Activated naive CD4-positive, alpha-beta T cell treated with anti-CD3 and anti-CD28 coated beads, Interleukin-2, amount 10 ng/mL, durations not matched to agents 7 days and 5 days (primary cell): Measurements from ENCODE around the gene KCNJ15.
A peak's percentile ranks its signal among the peaks of the same experiment; 100 is the strongest.

ENCODE experiments used
- CTCF ChIA-PET: fragments of 350-600 bp; sonication (Branson Sonifier 250); formaldehyde crosslinking; loops from one replicate; lab custom pipeline; 2021; ENCODE audit warnings: antibody characterized with exemption; lab: Charles Lee
- DNase-seq: peaks from one replicate; pipeline ENCODE4 v3.0.0-alpha.2; 2020
- H3K27ac Mint-ChIP-seq: one replicate; pipeline ENCODE4 v1.8.0; 2021; ENCODE audit warnings: mild to moderate bottlenecking, moderate library complexity, mixed read lengths
- H3K27me3 Mint-ChIP-seq: one replicate; pipeline ENCODE4 v1.8.0; 2021; ENCODE audit warnings: mild to moderate bottlenecking, mixed read lengths
- H3K36me3 Mint-ChIP-seq: one replicate; pipeline ENCODE4 v1.8.0; 2021; ENCODE audit warnings: mixed read lengths
- H3K4me1 Mint-ChIP-seq: one replicate; pipeline ENCODE4 v1.8.0; 2021; ENCODE audit warnings: mixed read lengths
- H3K4me3 Mint-ChIP-seq: one replicate; pipeline ENCODE4 v1.8.0; 2021; ENCODE audit warnings: mild to moderate bottlenecking, moderate library complexity, mixed read lengths
- H3K9me3 Mint-ChIP-seq: one replicate; pipeline ENCODE4 v1.8.0; 2021; ENCODE audit warnings: mixed read lengths

KCNJ15 gene

DNA sequence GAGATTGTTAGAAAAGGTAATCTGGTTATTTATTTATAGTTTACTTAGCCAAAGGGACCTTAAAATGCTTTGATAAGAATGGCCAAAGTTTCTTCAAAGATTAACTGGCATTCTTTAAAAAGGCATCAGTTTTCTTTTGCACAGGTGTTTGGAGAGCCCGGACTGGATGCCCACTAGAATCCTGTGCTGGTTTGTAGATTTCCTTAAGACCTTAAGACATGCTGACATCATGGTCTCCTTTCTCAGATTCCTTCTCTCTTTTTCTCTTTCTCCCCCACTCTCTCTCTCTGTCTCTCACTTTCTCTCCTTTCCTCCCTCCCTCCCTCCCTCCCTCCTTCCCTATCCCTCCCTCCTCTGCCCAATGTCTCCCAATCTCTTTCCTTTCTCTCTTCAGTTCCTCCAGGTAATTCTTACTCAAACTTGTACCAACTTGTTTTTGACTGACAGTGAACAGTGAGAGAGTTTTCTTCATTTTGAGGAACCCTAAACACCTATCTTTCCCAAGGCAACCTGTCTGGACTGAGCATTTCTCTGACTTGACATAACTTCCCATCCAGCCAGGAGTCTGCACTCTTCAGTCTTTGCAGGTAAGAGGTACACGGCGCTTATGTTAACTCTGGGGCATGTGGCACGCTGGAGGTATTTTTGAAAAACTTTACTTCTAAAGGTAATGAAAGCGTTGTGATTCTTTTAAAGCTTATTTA, at the start of gene KCNJ15:
KCNJ15 (plus strand) TSS at position 393 of the 704 bp plus-strand sequence. CDS start 42,271 bp downstream, outside the sequence.
- CTCF ChIA-PET, result interaction anchor here (1.0 kb wide), 1 partner anchor 96 kb away, joined by 3 read pairs; no protein-coding TSS in a partner anchor
- no peaks in the 10 kb centered on the region for H3K4me1 Mint-ChIP-seq
- no peaks in the 10 kb centered on the region for H3K36me3 Mint-ChIP-seq
- H3K9me3 Mint-ChIP-seq, result no peaks in the 10 kb centered on the region
- peaks cover 35% of the 10 kb centered on the region for H3K27me3 Mint-ChIP-seq
- no peak within 1 kb of the TSS for H3K4me3 Mint-ChIP-seq
- no peak for DNase-seq
- H3K27ac Mint-ChIP-seq, result no peak within 1 kb of the TSS

DNA sequence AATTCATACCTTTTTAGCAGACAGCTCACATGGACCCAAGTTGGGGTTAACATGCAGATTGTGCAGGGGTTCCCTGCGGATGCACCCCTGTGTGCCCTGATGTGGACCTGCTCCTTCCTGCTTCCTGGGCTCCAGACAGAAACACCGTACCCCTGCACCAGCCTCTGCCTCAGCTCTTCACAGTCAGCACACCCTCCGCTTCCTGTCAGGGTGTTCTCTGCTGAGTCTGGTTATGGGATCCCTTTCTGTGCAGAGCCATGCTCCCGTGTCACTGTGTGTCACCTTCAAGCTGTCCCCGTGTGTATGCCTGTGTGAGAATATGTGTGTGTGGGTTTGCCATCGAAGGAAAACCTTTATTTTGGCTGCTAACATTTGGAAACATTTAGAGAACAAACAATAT, 48.7 kb upstream of the KCNJ15 start:
- H3K27ac Mint-ChIP-seq, result no peak overlapping the region
- peaks cover 4% of the 10 kb centered on the region for H3K4me1 Mint-ChIP-seq
- no peak for DNase-seq
- H3K36me3 Mint-ChIP-seq, result no peaks in the 10 kb centered on the region
- peaks cover 37% of the 10 kb centered on the region for H3K27me3 Mint-ChIP-seq
- H3K4me3 Mint-ChIP-seq, result no peak overlapping the region
- CTCF ChIA-PET, result interaction anchor here (1.2 to 2.2 kb wide), 5 partner anchors 10 to 148 kb away, joined by 3 to 13 read pairs (median 4); no protein-coding TSS in a partner anchor
- H3K9me3 Mint-ChIP-seq, result no peaks in the 10 kb centered on the region

- H3K9me3 Mint-ChIP-seq, result no peaks in the 10 kb centered on the region
- H3K27me3 Mint-ChIP-seq, result peaks cover 22% of the 10 kb centered on the region
- DNase-seq, result no peak
- no peak overlapping the region for H3K27ac Mint-ChIP-seq
- H3K4me3 Mint-ChIP-seq, result no peak overlapping the region
- H3K4me1 Mint-ChIP-seq, result peaks cover 4% of the 10 kb centered on the region
- CTCF ChIA-PET, result no interaction called here
- no peaks in the 10 kb centered on the region for H3K36me3 Mint-ChIP-seq
Observed at GRCh38 chr21:38211321-38211720, 45.5 kb upstream of the KCNJ15 start.

- no peak overlapping the region for H3K27ac Mint-ChIP-seq
- DNase-seq, result no peak
- H3K27me3 Mint-ChIP-seq, result peaks cover 15% of the 10 kb centered on the region
- H3K36me3 Mint-ChIP-seq, result no peaks in the 10 kb centered on the region
- CTCF ChIA-PET, result interaction anchor here (1.7 kb wide), 1 partner anchor 140 kb away, joined by 8 read pairs; no protein-coding TSS in a partner anchor
- H3K4me3 Mint-ChIP-seq, result no peak overlapping the region
- no peaks in the 10 kb centered on the region for H3K9me3 Mint-ChIP-seq
- H3K4me1 Mint-ChIP-seq, result peaks cover 4% of the 10 kb centered on the region
Observed at GRCh38 chr21:38212706-38213105, 44.1 kb upstream of the KCNJ15 start.

DNA sequence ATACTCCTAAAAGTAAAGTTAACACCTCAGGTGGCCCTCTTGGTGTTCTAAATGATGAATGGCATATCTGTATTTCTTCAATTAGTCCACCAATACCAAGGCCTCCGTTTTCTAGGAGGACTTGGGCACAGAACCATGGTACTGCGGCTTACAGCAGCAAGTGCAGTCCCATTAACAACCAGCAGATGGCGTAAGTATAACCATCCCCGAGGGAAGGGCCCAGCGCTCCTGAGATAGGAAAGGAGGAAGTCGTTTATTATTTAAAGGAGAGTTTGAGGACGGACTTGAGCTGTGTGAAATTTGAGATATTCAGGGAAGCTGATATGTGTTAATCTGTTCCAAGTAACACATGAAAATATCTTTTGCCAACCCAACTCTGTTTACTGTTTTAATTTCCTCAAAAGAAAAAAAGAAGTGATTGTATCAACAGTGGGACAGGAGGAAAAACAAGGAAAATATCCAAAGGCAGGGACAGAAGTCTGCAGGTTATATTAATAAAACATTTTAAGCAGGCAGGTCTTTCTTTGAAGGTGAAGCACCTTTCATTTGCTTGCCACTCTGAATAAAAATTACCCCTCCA, 37.7 kb upstream of the KCNJ15 start:
- peaks cover 2% of the 10 kb centered on the region for H3K36me3 Mint-ChIP-seq
- no peak overlapping the region for H3K27ac Mint-ChIP-seq
- H3K27me3 Mint-ChIP-seq, result peaks cover 4% of the 10 kb centered on the region
- peaks cover 16% of the 10 kb centered on the region for H3K9me3 Mint-ChIP-seq
- peaks cover 3% of the 10 kb centered on the region for H3K4me1 Mint-ChIP-seq
- DNase-seq, result peak; percentile 76
- CTCF ChIA-PET, result interaction anchor here (0.7 to 5.7 kb wide), 13 partner anchors 10 to 135 kb away, joined by 3 to 193 read pairs (median 4); no protein-coding TSS in a partner anchor
- H3K4me3 Mint-ChIP-seq, result no peak overlapping the region

- H3K4me1 Mint-ChIP-seq, result peaks cover 3% of the 10 kb centered on the region
- CTCF ChIA-PET, result interaction anchor here (0.6 to 5.7 kb wide), 6 partner anchors 28 to 134 kb away, joined by 3 to 193 read pairs (median 3); no protein-coding TSS in a partner anchor
- no peak overlapping the region for H3K27ac Mint-ChIP-seq
Observed at GRCh38 chr21:38220270-38220737, 36.5 kb upstream of the KCNJ15 start.

DNA sequence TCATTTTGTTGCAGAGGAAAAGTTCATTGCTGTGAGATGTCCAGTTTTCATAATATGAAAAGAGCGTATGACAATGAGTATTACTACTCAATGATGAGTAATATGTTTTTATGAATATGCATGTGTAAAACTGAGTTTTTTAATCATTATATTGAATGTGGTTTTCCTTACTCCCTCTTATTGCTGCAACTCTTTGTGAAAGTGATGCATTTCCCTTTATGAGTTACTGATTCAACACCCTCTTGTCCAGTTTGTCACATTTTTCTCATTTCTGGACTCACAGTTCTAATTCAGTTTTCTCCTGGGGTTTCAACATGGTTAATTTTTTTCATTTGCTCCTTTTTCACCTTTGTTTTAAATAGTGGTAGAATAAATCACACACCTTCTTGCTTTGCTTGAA, 35.2 kb upstream of the KCNJ15 start:
- Mint-ChIP-seq H3K9me3 (peaks cover 26% of the 10 kb centered on the region), H3K4me3 (no peak overlapping the region), H3K27ac (no peak overlapping the region), H3K27me3 (peaks cover 4% of the 10 kb centered on the region), H3K36me3 (peaks cover 2% of the 10 kb centered on the region), H3K4me1 (peaks cover 3% of the 10 kb centered on the region)
- CTCF ChIA-PET, result interaction anchor here (5.4 to 5.7 kb wide), 2 partner anchors 130 to 132 kb away, joined by 31 to 193 read pairs; no protein-coding TSS in a partner anchor
- DNase-seq, result no peak

More at GRCh38 chr21:38220270-38220737, 36.5 kb upstream of the KCNJ15 start:
- H3K36me3 Mint-ChIP-seq, result peaks cover 2% of the 10 kb centered on the region
- H3K9me3 Mint-ChIP-seq, result peaks cover 23% of the 10 kb centered on the region
- no peak for DNase-seq
- no peak overlapping the region for H3K4me3 Mint-ChIP-seq
- H3K27me3 Mint-ChIP-seq, result peaks cover 4% of the 10 kb centered on the region

DNA sequence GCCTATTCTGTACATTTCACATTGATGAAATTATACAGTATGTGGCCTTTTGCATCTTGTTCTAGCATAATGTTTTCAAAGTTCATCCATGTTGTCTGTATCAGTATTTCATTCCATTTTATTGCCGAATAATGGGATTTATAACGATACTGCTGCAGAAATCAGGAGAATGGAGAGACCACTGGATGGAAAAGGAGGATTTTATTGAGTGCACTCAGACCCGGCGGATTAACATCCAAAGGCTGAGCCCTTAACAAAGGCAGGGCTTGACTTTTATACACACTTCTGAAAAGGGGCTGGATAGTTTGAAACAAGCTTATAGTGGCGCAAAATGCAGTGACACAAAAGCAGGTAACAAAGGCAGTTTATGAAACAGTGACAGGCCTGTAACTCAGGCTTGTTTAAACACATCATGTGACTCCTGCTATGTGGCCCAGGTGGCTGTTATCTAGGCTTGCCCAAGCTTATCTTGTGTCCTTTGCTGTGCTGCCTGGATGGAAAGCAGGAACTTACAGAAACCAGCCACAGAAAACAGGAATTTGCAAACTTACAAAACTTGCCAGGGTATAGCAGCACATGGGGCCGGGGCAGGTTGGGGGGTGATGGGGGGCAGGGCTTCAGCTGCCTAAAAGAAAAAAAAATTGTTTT, 32.8 kb upstream of the KCNJ15 start:
- Mint-ChIP-seq H3K27ac (no peak overlapping the region), H3K36me3 (peaks cover 2% of the 10 kb centered on the region), H3K4me1 (peaks cover 2% of the 10 kb centered on the region), H3K4me3 (no peak overlapping the region), H3K27me3 (peaks cover 4% of the 10 kb centered on the region), H3K9me3 (peaks cover 45% of the 10 kb centered on the region)
- no peak for DNase-seq
- CTCF ChIA-PET, result interaction anchor here (1.5 to 5.4 kb wide), 2 partner anchors 128 to 133 kb away, joined by 4 to 31 read pairs; no protein-coding TSS in a partner anchor

GRCh38 chr21:38227401-38227800, 29.4 kb upstream of the KCNJ15 start:
- DNase-seq, result no peak
- H3K27me3 Mint-ChIP-seq, result no peaks in the 10 kb centered on the region
- no peak overlapping the region for H3K27ac Mint-ChIP-seq
- H3K4me3 Mint-ChIP-seq, result no peak overlapping the region
- H3K4me1 Mint-ChIP-seq, result no peaks in the 10 kb centered on the region
- H3K36me3 Mint-ChIP-seq, result peaks cover 3% of the 10 kb centered on the region
- peaks cover 57% of the 10 kb centered on the region for H3K9me3 Mint-ChIP-seq
- CTCF ChIA-PET, result interaction anchor here (1.3 to 5.4 kb wide), 3 partner anchors 8 to 124 kb away, joined by 5 to 31 read pairs (median 7); no protein-coding TSS in a partner anchor

DNA sequence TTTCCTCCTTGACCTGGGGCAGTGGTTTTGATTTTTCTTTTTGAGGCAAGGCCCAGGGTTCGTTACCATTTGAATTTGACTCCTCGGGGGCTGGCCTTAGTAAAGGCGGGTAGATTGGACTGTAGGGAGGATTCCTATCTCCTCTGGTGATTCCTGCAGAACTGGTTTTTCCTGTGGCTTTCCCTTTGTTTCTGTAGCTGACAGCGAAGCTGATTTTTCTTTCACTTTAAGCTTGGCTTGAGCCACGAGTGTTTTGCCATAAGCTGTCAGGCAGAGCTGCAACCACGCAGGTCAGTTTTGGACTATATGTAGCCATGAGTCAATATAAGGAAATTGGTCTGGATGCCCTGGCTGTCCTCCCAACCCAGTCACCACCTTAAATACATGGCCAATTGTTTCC, 28.7 kb upstream of the KCNJ15 start:
- H3K27ac Mint-ChIP-seq, result no peak overlapping the region
- no peaks in the 10 kb centered on the region for H3K27me3 Mint-ChIP-seq
- no peak for DNase-seq
- H3K9me3 Mint-ChIP-seq, result peaks cover 52% of the 10 kb centered on the region
- CTCF ChIA-PET, result interaction anchor here (1.2 kb wide), 1 partner anchor 128 kb away, joined by 3 read pairs; no protein-coding TSS in a partner anchor
- H3K4me3 Mint-ChIP-seq, result no peak overlapping the region
- H3K4me1 Mint-ChIP-seq, result no peaks in the 10 kb centered on the region
- H3K36me3 Mint-ChIP-seq, result peaks cover 3% of the 10 kb centered on the region

DNA sequence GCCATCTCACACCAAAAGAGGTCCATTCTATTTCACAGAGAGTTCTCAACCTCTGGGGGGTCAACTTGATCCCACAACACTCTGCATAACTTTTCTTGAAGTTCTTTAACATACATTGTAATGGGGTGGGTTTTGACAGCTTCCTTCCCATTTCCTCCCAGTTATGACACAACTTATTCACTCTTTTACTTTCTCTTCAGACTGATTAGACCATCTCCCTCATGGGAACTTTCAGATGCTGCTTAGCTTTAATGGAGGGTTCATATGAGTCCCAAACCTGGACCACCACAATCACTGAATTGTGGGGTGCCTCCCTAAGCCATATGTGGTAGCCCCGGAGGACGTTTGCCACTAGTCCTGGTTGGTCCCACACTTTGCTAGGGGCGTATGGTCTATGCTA, 28.3 kb upstream of the KCNJ15 start:
- CTCF ChIA-PET, result interaction anchor here (1.2 kb wide), 1 partner anchor 127 kb away, joined by 3 read pairs; no protein-coding TSS in a partner anchor
- Mint-ChIP-seq H3K27ac (no peak overlapping the region), H3K27me3 (no peaks in the 10 kb centered on the region), H3K4me1 (no peaks in the 10 kb centered on the region), H3K36me3 (peaks cover 3% of the 10 kb centered on the region), H3K4me3 (no peak overlapping the region), H3K9me3 (peaks cover 50% of the 10 kb centered on the region)
- no peak for DNase-seq

DNA sequence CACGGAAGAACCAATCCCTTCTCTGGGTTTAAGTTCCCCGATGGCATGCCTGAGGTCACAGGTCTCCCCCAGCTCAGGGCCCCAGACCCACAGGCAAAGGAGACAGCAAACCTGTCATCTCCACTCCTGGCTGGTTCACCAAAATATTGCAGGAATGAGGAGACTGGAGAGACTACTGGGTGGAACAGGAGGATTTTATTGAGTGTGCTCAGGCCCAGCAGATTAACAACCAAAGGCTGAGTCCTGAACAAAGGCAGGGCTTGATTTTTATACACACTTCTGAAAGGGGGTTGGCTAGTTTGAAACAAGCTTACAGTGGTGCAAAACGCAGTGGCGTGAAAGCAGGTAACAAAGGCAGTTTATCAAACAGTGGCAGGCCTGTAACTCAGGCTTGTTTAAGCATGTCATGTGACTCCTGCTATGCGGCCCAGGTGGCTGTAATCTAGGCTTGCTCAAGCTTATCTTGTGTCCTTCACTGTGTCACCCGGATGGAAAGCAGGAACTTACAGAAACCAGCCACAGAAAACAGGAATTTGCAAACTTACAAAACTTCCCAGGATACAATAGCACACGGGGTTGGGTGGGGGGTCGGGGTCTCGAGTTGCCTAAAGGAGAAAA, 27.4 kb upstream of the KCNJ15 start:
- no peaks in the 10 kb centered on the region for H3K27me3 Mint-ChIP-seq
- H3K9me3 Mint-ChIP-seq, result peaks cover 42% of the 10 kb centered on the region
- DNase-seq, result no peak
- no peaks in the 10 kb centered on the region for H3K4me1 Mint-ChIP-seq
- peaks cover 2% of the 10 kb centered on the region for H3K36me3 Mint-ChIP-seq
- CTCF ChIA-PET, result interaction anchor here (1.2 to 1.7 kb wide), 2 partner anchors 123 to 127 kb away, joined by 3 to 5 read pairs; no protein-coding TSS in a partner anchor
- H3K4me3 Mint-ChIP-seq, result no peak overlapping the region
- H3K27ac Mint-ChIP-seq, result no peak overlapping the region

DNA sequence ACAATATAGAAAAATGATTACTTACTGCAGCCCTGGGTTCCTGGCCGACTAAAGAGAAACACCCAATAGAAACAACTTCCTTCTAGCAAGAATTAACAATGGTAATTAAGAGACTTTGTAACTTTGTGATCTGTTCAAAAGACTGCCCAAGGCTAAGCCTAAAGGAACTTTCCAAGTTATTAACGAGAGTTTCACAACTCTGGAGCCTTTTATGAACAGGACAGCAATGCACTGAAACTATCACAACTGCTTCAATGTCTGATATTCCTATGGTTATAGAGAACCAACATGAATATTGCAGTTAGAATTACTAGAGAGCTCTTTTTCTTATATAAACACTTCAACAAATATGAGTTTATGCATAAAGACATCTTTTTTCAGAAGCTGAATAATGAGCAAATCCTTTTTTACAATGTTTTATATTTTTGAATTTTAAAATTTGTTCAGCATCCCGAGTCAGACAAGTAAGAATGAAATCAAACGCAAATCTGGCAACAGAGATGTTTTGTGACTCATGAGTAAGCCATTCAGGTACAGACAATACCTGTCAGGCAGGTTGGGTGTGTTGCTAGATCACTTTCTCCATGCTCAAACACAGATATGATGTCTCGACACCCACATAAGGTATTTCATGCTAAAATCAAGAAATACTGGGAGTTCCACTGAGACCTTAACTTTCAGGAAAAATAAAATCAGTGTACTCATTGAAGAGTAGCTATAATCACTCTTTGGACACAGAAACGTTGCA, 22.2 kb upstream of the KCNJ15 start:
- CTCF ChIA-PET, result interaction anchor here (1.1 to 1.6 kb wide), 4 partner anchors 16 to 122 kb away, joined by 3 to 6 read pairs (median 4); no protein-coding TSS in a partner anchor
- Mint-ChIP-seq H3K4me3 (no peak overlapping the region), H3K9me3 (peaks cover 9% of the 10 kb centered on the region), H3K4me1 (peaks cover 4% of the 10 kb centered on the region), H3K36me3 (peaks cover 2% of the 10 kb centered on the region), H3K27me3 (no peaks in the 10 kb centered on the region), H3K27ac (no peak overlapping the region)
- no peak for DNase-seq
